HepG2 (cell line): ENCODE results near the gene NOM1. TPM values are rescaled to one million over a fixed set of nuclear protein-coding genes. Genes with fewer than 3 reads are reported as not detected.
A peak's percentile ranks its signal among the peaks of the same experiment; 100 is the strongest.

Source experiments
- ARNT ChIP-seq: fragments of 450-650 bp; IDR thresholded peaks from 2 replicates; pipeline ENCODE4 v1.6.1; 2017
- ATF7-NPFF ChIP-seq: sonication (generic); formaldehyde crosslinking; IDR thresholded peaks from 2 replicates; pipeline ENCODE4 v1.8.1; 2023; ENCODE audit warnings: mild to moderate bottlenecking, low read depth, missing genetic modification reagents, moderate library complexity
- BCL3 ChIP-seq: sonication (generic); formaldehyde crosslinking; IDR thresholded peaks from 2 replicates; pipeline ENCODE4 v1.5.1; 2020; ENCODE audit warnings: mild to moderate bottlenecking, missing genetic modification reagents, moderate library complexity
- DRAP1 ChIP-seq: IDR thresholded peaks from 2 replicates; pipeline ENCODE4 v1.6.1; 2016; ENCODE audit warnings: missing genetic modification reagents, missing compliant biosample characterization
- ETV6 ChIP-seq: sonication (generic); formaldehyde crosslinking; conservative IDR thresholded peaks from 2 replicates; pipeline ENCODE4 v1.4.0; 2020; ENCODE audit warnings: missing genetic modification reagents
- FOSL2 ChIP-seq: sonication (generic); formaldehyde crosslinking; IDR thresholded peaks from 2 replicates; pipeline ENCODE4 v1.4.0; 2020; ENCODE audit warnings: missing genetic modification reagents
- HNRNPUL1 ChIP-seq: fragments of 200-400 bp; formaldehyde crosslinking; IDR thresholded peaks from 2 replicates; pipeline ENCODE4 v1.6.1; 2017; ENCODE audit warnings: low read depth, mild to moderate bottlenecking, low read length, moderate library complexity
- KDM5B ChIP-seq: sonication (generic); formaldehyde crosslinking; IDR thresholded peaks from 2 replicates; pipeline ENCODE4 v1.4.0; 2020; ENCODE audit warnings: missing genetic modification reagents, mild to moderate bottlenecking, borderline replicate concordance
- MTA1 ChIP-seq: sonication (generic); formaldehyde crosslinking; IDR thresholded peaks from 2 replicates; pipeline ENCODE4 v1.4.0; 2020; ENCODE audit warnings: missing genetic modification reagents, mild to moderate bottlenecking, borderline replicate concordance
- NFYB ChIP-seq: sonication (generic); formaldehyde crosslinking; IDR thresholded peaks from 2 replicates; pipeline ENCODE4 v1.4.0; 2020; ENCODE audit warnings: missing genetic modification reagents
- PATZ1 ChIP-seq: sonication (generic); formaldehyde crosslinking; IDR thresholded peaks from 2 replicates; pipeline ENCODE4 v1.4.0; 2020; ENCODE audit warnings: missing genetic modification reagents
- RELA ChIP-seq: sonication (generic); formaldehyde crosslinking; IDR thresholded peaks from 2 replicates; pipeline ENCODE4 v1.4.0; 2020; ENCODE audit warnings: missing genetic modification reagents
- SIN3B ChIP-seq: fragments of 150-350 bp; IDR thresholded peaks from 2 replicates; pipeline ENCODE4 v1.6.1; 2014; ENCODE audit warnings: low read length
- SKIL ChIP-seq: sonication (generic); formaldehyde crosslinking; IDR thresholded peaks from 2 replicates; pipeline ENCODE4 v1.8.0; 2022; ENCODE audit warnings: missing genetic modification reagents, mild to moderate bottlenecking, moderate library complexity, borderline replicate concordance
- SMAD1 ChIP-seq: sonication (generic); formaldehyde crosslinking; IDR thresholded peaks from 2 replicates; pipeline ENCODE4 v1.4.0; 2020; ENCODE audit warnings: missing genetic modification reagents, low read depth, mild to moderate bottlenecking, borderline replicate concordance
- TCF12 ChIP-seq, 2 experiments: fragments of 450-650 bp in 1 of 2; sonication (generic) in 1 of 2; formaldehyde crosslinking in 1 of 2; IDR thresholded peaks; 2 replicates each; pipeline versions ENCODE4 v1.6.1 to v1.8.0; 2017 to 2022; ENCODE audit warnings: antibody characterized with exemption in 1 of 2, mild to moderate bottlenecking in 1 of 2, missing genetic modification reagents in 1 of 2, moderate library complexity in 1 of 2
- TERF1 ChIP-seq: sonication (generic); formaldehyde crosslinking; IDR thresholded peaks from 2 replicates; pipeline ENCODE4 v1.8.0; 2022; ENCODE audit warnings: mild to moderate bottlenecking, missing genetic modification reagents, moderate library complexity
- ZNF264 ChIP-seq: sonication (generic); formaldehyde crosslinking; IDR thresholded peaks from 2 replicates; pipeline ENCODE4 v1.4.0; 2020; ENCODE audit warnings: missing genetic modification reagents
- ZNF432 ChIP-seq: sonication (generic); formaldehyde crosslinking; IDR thresholded peaks from 2 replicates; pipeline ENCODE4 v1.5.0; 2020; ENCODE audit warnings: missing genetic modification reagents, mild to moderate bottlenecking, borderline replicate concordance
- ZNF569 ChIP-seq: sonication (generic); formaldehyde crosslinking; IDR thresholded peaks from 2 replicates; pipeline ENCODE4 v1.5.0; 2020; ENCODE audit warnings: mild to moderate bottlenecking, missing genetic modification reagents, moderate library complexity, borderline replicate concordance
- ZNF615 ChIP-seq: sonication (generic); formaldehyde crosslinking; IDR thresholded peaks from 2 replicates; pipeline ENCODE4 v1.5.0; 2020; ENCODE audit warnings: mild to moderate bottlenecking, missing genetic modification reagents, borderline replicate concordance
- ZNF7 ChIP-seq: IDR thresholded peaks from 2 replicates; pipeline ENCODE4 v1.6.1; 2016; ENCODE audit warnings: missing biosample characterization, missing genetic modification reagents
- ZNF746 ChIP-seq: sonication (generic); formaldehyde crosslinking; IDR thresholded peaks from 2 replicates; pipeline ENCODE4 v1.8.0; 2022; ENCODE audit warnings: mild to moderate bottlenecking, missing genetic modification reagents
- ZNF776 ChIP-seq: sonication (generic); formaldehyde crosslinking; IDR thresholded peaks from 2 replicates; pipeline ENCODE4 v1.4.0; 2020; ENCODE audit warnings: mild to moderate bottlenecking, missing genetic modification reagents
- polyA plus RNA-seq, 8 experiments: library from polyadenylated mRNA; depleted of rRNA in 3 of 8; stranded (reverse) in 7 of 8; unstranded in 1 of 8; fragments of >200 nt; fragmentation: Illumina TruSeq in 4 of 8; extraction: Trizol in 4 of 8; gene quantifications; 2 replicates each; pipeline versions ENCODE4 v1.2.1 to v1.2.3, GENCODE V29; 2011 to 2016; ENCODE audit warnings: low read depth in 4 of 8, missing spikeins in 1 of 8, mixed read lengths in 1 of 8; ENCODE audit not compliant: insufficient read depth in 1 of 8
- total RNA-seq, 5 experiments: library from RNA; depleted of rRNA; stranded (reverse); fragments of >200 nt; fragmentation: Illumina TruSeq; extraction: Trizol; gene quantifications; 2 replicates each; pipeline ENCODE4 v1.2.3, GENCODE V29; 2016; ENCODE audit warnings: low read depth in 1 of 5

NOM1 gene
- total and polyA plus RNA-seq, 2 of the 13 experiments (the other 11 are each of a cell fraction or from before 2014, with no cell fraction given): 14.2 to 26.2 TPM

GRCh38 chr7:157009170-157009777 is 59.8 kb downstream of the NOM1 start (continued):
- TF ChIP-seq BCL3 (CRISPR knock-in tag): no peak
- TF ChIP-seq ZNF746 (CRISPR knock-in tag): no peak
- no peak for TF ChIP-seq ZNF776 (CRISPR knock-in tag)
- TF ChIP-seq ZNF569 (CRISPR knock-in tag): no peak
- no peak for TF ChIP-seq SMAD1
- TF ChIP-seq RELA (CRISPR knock-in tag): no peak
- TF ChIP-seq ATF7-NPFF (CRISPR knock-in tag): 0 out of 2 replicates have a peak, but pooled peaks have one; percentile 8
- no peak for TF ChIP-seq ZNF615 (CRISPR knock-in tag)
- no peak for TF ChIP-seq SIN3B
- peak; percentile 24; the same call in 1 of the 2 replicates for TF ChIP-seq KDM5B (CRISPR knock-in tag)
- no peak for TF ChIP-seq MTA1 (CRISPR knock-in tag)
- no peak for TF ChIP-seq ETV6
- TF ChIP-seq ZNF7 (CRISPR knock-in tag): no peak
- TF ChIP-seq NFYB (CRISPR knock-in tag): no peak
- no peak for TF ChIP-seq HNRNPUL1
- TF ChIP-seq DRAP1 (CRISPR knock-in tag): peak; percentile 56
- no peak for TF ChIP-seq ZNF432 (CRISPR knock-in tag)
- TF ChIP-seq FOSL2 (CRISPR knock-in tag): no peak
- no peak for TF ChIP-seq TCF12 (IDR thresholded peaks at IDR 0.05)
- no peak for TF ChIP-seq TCF12 (CRISPR knock-in tag; IDR thresholded peaks at IDR 0.05)
- TF ChIP-seq SKIL (CRISPR knock-in tag): 0 out of 2 replicates have a peak, but pooled peaks have one; percentile 23
- no peak for TF ChIP-seq ZNF264 (CRISPR knock-in tag)
- no peak for TF ChIP-seq TERF1 (CRISPR knock-in tag)
- TF ChIP-seq PATZ1 (CRISPR knock-in tag): 0 out of 2 replicates have a peak, but pooled peaks have one; percentile 9
- TF ChIP-seq ARNT: no peak
